ENCODE measurements around the gene ZNF185.
A peak's percentile ranks its signal among the peaks of the same experiment; 100 is the strongest.
"Not testable (repeated sequence)": the region's sequence is repeated elsewhere in the genome, so short reads cannot be mapped to it uniquely, and the experiment has no call there.

Gene ZNF185

DNA sequence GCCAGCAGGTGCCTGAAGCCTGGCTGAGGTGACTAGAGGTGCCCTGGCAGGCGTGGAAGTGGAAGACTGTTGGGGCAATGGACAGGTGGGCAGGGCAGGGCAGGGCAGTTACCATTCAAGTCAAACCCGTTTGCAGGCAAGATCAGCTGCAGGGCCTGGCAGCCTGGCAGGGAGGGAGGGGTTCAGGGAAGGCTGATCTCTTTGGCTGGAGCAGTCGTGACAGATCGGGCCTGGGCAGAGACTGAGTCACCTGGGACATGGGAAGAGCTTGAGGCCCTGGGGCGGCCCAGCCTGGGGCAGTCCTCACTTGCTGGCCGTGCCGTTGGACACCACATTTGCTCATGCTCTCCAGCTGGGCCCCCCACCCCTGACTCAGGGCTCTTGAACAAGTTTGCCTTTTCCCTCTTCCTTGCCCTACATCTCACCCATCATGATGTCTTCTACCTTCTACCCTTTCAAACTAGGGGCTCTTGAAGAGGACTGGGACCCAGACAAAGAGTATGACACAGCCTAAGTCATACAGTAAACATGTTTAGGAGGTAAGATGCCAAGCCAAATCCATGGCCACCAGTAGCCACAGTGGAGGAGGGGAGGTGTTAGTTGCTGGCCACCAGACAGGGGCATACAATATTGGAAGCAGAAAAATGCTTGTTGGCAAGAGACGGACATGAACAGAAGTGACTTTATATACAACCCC is 2.0 kb upstream of the ZNF185 start:
- FAIRE-seq: no peak

DNA sequence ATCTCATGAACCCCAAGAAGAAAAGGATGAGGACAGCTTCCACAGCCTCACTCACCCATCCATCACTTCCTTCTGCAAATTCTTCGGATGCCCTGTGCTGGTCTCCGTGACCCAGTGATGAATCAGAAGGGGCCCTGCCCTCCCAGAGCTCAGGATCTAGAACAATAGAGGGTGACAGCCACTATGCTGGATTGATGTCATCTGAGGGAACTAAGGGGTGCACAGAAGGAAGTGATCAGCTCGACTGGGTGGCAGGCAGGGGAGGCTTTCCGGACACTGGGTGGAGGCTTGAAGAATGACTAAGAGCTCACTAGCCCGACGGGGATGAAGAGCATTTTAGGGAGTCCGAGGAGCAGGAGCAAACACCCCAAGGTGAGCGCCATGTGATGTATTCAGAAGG is 1.4 kb upstream of the ZNF185 start:
- no peak for FAIRE-seq

DNA sequence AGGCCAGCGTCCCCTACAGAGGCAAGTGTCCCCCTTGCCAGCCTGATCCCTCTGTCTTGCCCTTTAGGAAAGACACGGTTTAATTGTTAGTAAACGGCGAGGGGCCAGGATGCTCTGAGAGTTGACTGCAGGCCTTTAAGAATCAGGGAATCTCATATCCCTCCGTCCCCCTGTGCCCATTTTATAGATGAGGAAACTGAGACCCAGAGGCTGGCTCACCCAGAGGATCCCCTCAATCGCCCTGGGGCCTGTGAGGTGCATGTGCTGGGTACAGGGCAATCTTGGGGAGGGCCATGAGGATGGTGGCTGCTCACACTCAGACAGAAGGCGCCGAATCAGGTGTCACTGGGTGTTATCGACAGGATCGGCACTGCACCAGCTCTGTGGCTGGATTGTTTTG is 575 bp downstream of the ZNF185 start:
- no peak for FAIRE-seq

DNA sequence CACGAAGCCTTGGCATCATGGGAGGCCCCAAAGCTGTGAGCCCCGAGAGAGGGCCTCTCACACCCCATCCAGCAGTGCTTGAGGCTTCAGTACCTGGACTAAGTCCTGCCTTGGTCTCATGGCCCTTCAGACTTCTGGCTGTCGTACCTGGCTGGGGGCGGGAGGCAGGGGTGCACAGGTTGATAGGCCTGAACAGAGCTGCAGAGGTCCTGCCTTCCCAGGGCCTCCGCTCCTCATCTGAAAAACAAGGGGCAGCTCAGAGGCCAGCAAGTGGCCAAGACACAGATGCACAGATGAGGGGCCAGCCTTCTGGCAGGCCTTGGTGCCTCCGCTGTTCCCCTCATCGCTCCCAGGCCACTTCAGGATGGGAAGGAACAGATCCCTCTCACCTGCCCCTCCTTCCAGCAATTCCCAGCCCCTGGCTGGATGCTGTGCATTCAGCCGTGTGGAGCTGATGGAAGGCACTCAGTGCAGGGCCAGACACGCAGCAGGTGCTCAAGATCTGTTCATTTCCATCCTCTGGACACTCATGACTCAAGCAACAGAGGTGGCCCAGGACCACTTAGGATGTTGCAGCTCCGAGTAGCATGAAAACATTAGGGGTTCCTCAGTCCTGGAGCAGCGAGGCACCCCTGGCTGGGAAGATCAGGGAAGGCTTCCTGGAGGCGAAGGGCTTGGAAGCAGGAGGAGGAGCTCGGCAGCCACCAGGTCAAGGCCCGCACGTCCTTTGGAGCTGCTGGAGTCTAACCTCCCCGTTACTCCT is 1.4 kb downstream of the ZNF185 start:
- FAIRE-seq: no peak

DNA sequence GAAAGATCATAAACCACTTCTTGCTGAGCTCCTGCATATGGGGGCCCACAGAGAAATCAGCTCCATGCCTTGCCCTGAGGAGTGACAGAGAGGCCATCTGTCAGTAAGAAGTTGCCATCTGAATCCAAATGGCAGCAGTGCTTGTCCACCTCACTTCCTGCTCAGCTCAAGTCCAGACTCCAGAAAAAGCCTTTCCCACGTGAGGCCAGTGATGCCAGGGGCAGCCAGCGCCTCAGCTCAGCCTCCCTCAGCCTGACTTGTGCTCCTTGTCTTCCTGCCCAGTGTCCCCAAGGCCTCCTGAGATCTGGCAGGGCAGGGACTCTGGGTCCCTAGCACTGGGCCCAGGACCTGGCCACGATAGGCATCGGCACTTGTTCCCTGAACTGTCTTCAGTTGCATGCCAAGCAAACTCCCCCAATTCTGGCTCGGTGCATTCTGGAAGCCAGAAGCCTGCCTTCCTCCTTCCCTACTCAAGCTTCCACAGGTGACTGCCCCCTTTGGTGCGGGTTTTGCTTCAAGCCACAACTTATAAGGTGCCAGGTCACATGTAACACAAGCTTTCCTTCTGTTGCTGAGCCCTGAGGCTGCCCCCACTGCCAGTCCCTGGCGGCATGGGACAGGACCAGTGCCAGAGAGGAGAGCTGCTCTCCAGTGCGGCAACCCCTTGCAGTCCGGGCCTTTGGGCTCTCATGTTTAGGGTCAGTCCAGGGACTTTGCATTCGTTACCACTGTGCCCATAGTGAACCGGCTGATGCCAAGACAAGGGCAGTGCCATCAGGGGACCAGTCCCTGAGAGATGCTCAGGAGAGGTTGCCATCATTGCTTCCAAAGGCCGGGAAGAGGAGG is 2.2 kb downstream of the ZNF185 start:
- no peak for FAIRE-seq

DNA sequence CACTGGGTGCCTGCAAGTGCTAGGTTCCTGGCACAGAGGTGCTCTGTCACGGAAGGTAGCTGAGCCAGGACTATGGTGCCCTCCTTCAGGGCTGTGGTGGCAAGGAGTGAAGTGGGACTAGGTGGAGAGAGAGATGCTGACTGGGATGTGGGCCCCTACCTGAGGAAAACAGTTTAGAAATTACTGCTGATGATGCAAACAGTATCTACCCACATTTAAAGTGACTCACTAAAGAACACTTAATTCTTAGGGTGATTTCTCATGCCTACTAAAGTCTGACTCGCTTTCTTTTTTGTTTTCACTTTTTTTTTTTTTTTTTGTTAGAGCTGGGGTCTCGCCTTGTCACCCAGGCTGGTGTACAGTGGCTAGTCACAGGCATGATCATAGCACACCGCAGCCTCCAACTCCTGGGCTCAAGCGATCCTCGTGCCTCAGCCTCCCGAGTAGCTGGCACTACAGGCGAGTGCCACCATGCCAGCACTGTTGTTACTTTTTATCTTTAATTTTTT is 3.1 kb downstream of the ZNF185 start:
- FAIRE-seq: no peak

DNA sequence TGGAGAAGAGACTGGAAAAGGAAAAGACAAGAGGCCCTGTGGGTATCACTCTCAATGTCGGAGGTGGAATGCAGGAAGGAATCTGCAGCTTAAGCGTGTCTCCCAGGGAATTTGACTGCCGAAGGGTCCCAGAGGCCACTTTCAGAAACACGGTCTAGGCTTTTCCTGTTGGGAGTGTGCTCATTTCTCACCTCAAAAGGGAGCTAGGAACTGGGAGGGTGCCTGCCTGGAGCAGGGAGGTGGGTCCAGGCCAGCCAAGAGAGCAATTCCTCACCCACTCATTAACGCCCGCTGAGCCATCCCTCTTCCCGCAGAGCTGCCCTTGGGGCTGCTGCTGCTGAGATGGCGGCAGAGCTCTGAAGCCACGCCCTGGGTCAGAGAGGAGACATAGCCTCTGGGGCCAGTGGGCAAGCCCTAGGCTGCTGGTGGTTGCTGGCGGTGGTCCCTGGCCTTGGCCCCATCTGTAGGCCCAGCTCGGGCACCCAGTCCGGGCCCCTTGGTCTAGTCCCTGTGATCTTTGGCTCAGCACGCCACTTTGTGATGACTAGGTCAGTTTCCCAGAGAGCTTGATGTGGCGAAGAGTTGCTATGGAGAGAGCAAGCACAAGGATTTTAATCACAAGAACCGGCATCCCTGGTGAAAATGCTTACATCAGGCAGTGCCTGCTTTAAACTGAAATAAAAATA is 4.1 kb downstream of the ZNF185 start:
- no peak for FAIRE-seq

DNA sequence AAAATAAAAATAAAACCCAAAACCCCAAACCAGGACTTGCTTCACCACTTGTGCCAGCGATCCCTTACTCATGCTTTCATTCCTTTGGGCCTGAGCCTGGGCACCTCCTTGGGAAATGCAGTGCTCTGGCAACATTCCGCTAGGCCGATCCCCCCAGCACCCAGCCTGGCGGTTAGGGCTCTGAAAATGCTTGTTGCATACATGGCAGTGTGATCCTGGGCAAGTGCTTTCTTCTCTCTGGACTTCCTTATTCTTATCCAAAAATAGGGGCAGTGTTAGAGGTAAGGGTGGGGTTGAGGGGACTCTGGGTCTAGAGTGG is 4.6 kb downstream of the ZNF185 start:
- no peak for FAIRE-seq

DNA sequence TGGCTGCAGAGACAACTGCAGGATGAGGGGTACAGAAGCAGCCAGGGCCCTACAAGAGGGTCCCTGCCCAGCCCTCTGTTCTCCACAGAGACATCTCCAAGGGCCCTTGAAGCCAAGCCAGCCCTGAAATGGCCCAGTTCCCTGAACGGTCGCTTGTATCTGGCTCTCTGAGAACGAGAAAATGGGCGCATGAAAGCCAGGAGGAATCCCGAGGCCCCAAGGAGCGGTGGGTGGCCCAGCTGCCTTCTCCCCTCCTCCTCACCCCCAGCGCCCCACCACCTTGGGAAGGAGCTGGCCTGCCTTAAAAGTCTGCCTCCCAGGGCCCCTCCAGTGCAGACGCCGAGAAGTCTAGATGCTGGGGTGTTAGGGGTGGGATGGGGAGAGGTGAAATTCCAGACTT is 5.7 kb downstream of the ZNF185 start:
- no peak for FAIRE-seq

DNA sequence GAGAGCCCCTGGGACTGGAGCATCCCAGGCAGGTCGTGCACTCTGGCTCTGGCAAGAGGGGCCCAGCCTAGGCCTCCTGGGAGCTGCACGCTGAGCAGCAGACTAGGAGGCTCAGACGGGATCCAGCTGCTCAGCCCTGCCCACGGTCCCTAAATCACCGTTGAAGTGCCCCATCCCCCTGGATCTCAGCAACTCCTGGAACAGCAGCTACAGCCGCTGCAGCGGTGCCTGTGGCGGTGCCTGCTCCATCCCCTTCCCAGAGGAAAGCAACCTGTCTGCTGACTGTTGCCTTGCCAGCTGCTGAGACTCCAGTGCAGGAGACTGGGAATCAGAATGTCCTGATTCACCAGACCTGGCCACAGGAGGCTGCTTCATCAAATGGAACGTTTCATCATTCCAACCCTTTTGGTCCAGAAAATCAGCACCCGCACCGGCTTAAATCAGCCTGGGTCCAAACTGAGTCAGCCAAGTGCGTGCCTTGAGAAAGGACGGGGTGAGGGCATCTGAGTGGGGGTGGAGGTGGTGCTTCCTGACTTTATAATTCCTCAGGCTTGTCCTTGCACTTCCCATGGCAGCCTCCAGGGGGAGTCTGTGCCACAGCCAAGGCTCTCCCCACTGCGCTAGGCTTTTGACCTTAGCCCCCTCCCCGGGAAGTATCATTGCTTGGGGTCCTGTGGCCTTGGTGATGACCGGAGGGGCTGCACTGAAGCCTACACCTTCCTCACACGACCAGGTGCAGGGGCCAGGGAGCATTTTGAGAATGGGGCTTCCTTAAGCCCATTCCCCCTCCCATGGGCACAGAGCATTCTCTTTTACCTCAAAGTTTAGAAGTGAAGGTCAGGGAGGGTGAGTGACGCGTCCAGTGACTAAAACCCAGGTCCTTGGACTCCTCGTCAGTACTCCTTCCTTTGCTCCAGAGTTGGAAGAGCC is 6.5 kb downstream of the ZNF185 start:
- FAIRE-seq: no peak

DNA sequence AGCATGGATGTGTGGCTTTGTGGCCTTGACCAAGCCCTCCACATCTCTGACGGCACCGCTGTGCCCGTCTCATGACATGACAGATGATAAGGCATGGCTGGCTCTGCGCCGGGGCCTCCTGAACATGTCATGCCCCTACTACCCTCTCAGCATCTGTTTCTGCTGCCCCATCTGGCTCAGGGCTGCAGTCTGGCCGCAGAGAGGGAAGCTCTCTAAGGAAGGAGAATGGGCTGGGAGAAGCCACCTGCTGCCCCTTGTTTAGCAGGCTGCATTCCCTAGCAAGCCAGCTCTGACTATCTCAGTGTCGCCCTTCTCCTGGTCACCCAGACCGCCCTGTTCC is 7.2 kb downstream of the ZNF185 start:
- no peak for FAIRE-seq

DNA sequence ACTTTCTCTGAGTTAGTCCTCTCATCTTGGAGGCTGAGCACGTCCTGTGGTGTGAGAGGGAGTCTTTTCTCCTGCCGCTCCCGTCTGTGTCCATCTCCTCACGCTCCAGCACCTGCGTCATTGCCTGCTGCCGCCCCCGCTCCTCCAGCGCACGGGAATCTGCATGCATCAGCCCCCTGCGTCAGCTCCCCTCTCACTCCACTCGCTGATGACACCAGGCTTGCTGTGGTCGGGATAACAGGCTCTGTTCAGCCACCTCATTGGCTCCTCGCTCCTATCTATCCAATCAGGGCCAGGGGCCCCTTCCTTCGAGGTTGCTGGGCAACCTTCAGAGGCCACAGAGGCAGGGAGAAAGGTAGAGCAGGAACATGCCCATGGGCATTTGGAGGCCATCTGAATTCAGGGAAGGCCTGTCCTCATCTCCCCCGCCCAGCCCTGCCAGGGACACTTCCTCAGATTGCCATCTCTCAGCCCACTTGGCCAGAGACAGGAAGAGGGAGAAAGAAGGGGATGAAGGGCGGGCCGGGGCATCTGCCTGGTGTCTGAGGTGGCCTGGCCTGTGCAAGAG is 9.3 kb downstream of the ZNF185 start:
- no peak for FAIRE-seq

DNA sequence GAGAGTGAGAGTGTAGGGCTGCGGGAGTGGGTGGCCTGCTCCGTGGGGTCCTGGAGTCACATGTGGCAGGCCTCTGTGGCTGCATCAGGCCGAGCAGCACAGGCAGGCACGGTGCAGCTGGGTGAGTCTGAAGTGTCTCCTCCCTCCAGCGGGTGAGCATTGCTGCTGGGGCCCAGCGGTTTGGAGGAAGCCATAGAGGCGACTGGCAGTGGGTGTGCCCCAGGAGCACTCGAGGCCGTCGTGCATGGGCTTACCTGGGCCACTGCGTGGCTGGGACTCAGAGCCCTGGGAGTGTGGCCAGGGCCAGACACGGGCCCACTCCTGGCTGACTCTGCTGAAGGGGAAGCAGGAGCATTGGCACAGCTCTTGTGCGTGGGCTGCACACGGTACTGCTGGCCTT is 10.6 kb downstream of the ZNF185 start:
- no peak for FAIRE-seq

DNA sequence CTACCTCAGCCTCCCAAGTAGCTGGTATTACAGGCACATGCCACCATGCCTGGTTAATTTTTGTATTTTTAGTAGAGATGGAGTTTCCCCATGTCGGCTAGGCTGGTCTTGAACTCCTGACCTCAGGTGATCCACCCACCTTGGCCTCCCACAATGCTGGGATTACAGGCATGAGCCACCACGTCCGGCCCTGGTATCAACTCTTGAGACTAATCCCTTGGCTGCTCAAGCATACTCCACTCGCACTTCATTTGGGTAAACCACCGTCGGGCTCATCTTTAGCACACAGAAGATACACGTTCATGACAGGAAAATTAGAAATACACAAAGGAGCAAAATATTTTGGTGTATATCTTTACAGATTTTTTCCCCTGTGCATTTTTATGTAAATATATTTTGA is 12.2 kb downstream of the ZNF185 start:
- not testable (repeated sequence) for FAIRE-seq

DNA sequence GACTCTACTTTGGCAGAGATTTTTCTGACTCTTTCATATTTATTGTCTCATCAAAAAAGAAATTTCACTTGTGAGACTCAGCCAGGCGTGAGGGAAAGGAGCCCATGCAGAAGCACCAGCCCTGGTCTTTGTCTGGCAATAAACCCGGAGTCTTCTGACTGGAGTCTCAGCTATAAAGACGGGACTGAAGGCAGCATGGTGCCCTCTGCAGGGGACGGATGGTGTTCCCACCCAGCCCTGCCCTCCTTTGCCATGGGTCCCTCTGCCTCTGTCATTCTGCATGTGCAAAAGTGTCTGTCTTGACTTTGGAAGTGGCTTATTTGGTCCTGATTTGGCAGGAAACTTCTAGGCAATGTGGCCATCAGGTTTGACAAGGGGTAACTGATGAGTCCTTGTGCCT is 14.2 kb downstream of the ZNF185 start:
- FAIRE-seq: no peak

DNA sequence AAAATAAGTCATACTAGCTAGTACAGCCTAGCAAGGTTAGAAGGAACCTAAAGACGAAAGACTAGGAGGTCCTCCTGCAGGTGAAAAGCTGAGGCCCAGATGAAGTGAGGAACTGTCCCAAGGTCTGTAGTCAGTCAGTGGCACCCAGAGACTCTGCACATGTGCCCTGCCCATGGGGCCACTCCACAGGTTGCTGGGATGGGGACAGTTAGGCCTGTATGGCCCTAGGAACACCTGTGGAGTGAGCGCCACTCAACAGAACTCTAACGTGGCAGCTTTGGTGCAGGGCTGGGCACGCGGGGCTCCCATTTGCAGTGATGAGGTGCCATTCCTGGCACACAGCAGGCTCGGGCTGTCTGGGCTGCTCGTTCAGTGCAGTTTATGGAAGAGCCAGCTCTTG is 14.8 kb downstream of the ZNF185 start:
- no peak for FAIRE-seq

DNA sequence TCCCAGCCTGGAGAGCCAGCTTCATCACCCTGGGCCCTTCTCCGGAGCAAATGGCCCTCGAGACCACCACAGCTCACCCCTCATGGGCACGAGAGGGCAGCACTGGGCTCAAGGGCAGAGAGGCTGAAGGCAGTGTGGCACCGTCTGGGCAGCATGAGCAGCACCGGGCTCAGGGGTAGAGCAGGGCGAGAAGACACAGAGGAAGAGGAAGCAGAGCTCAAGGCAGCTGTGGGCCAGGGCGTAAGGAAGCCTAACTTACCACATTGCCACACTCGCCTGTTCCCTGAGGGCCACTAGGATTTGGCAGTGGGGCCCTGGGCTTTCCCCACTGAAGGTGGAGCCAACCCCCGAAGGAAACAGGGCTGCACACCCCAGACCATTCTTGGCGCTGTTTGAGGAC is 15.5 kb downstream of the ZNF185 start:
- no peak for FAIRE-seq

DNA sequence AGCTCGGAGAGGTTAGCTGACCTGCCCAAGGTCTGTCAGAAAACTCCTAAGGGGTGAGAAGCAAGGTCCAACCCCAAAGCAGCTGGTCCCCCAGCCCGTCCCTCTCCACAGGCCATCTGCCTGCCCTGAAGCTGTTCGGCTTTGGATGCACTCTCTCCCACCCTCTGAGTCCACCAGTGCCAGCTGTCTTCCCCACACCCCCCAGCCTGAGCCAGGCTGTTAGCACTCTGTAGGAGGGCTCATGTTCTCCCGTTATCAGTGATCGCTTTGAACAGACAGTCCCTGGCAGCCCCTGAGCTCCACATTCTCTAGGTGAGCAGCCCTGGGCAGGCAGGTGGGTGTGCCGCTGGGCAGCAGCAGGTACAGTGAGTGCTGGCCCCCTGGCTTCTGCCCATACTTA is 16.0 kb downstream of the ZNF185 start:
- no peak for FAIRE-seq

DNA sequence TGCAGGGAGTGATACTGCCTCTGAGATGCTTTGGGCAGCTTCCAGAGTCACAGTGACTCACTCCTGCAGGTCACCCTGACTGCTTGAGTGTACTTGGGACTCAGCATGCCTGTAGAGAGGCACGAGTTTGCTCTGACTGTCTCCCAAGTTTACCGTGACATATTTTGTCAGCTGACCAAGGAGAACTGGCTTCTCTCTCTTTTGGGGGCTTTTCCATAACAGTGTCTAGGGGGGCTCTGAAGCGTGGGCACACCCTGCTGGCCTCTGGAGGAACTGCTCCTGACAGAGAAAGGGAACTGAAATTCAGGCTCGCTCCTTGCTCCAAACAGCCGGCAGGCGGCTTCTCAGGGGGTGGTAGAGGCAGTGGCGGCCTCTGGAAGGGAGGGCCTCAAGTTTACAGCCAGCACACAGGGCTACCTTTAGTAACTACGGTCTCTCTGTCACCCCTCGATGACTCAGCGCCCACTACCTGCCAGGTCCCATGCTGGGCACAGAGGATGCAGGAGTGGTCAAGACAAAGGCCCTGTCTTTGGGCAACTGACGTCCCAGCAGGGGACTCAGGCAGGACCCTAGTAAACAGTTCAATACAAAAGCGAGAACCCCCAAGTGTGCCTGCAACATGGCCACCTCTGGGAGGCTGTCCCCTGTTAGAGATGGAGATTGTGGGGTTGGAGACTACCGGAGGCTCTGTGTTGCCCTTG is 17.8 kb downstream of the ZNF185 start:
- FAIRE-seq: peak; percentile 85

DNA sequence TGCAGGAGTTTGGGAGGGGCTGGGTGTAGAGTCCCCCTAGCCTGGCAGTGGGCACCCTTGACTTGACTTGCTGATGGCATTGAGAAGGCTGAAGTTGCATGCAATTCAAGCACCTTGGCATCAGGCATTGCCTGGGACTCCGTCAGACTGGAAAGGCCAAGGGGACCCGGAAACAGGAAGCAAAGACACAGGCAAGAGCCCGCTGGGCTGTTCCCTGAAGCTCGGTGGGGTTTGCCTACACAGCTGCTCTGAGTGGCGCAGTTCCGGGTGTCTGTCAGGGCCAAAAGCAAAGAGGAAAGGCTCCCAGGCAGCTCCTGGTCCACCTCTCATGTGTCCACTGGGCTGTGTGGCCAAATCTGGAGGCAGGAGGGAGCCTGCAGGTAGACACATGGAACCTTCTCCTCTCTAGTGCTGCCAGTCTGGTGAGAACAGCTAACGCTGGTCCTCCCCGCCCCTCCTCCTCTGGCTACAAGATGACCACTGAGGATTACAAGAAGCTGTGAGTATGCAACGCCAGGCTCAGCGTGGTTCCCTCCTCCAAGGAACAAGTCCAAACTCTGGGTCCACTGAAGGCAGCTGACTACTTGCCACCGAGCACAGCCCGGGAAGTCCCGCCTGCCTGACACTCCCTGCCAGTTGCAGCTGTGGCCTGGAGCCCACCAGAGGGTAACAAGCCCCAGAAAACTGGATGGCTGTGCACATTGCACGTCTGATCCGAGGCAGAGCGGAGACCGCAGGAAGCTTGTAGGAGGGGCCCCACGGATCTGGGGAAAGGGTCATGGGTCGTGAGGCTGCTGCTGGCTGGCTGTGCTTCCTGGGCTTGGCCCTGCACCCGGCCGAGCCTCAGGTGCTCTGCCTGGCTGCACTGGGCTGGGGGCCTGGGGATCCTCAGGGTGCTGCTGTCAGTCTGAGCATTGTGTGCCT is 20.1 kb downstream of the ZNF185 start:
- no peak for FAIRE-seq

Measured in endometrium (tissue), 2 donors.